Activated T-helper 9 cell treated with anti-CD3 and anti-CD28 coated beads, Interleukin-2, amount 50 U/mL, for 16 hours (primary cell): ENCODE results near the gene MAGI1.

Experiments used
- DNase-seq: peaks from one replicate; pipeline ENCODE4 v3.0.0-alpha.2; 2020; ENCODE audit warnings: low read depth

MAGI1 gene

GRCh38 chr3:66012711-66013110 is 26.0 kb downstream of the MAGI1 start:
- no peak for DNase-seq

GRCh38 chr3:66010739-66011655 is 27.7 kb downstream of the MAGI1 start:
- DNase-seq: no peak

- no peak for DNase-seq
Measured at GRCh38 chr3:66010348-66010738, 28.4 kb downstream of the MAGI1 start.

GRCh38 chr3:66004244-66004643 is 34.5 kb downstream of the MAGI1 start:
- DNase-seq: no peak

GRCh38 chr3:66001626-66002025 is 37.1 kb downstream of the MAGI1 start:
- no peak for DNase-seq

- no peak for DNase-seq
Measured at GRCh38 chr3:66000506-66000905, 38.2 kb downstream of the MAGI1 start.

GRCh38 chr3:65999606-66000005 is 39.1 kb downstream of the MAGI1 start:
- DNase-seq: no peak

- no peak for DNase-seq
Measured at GRCh38 chr3:65996589-65996988, 42.1 kb downstream of the MAGI1 start.

- no peak for DNase-seq
Measured at GRCh38 chr3:65995515-65995914, 43.2 kb downstream of the MAGI1 start.

GRCh38 chr3:65995030-65995429 is 43.7 kb downstream of the MAGI1 start:
- DNase-seq: no peak

- DNase-seq: no peak
Measured at GRCh38 chr3:65993134-65993900, 45.4 kb downstream of the MAGI1 start.

GRCh38 chr3:65992106-65992505 is 46.6 kb downstream of the MAGI1 start:
- no peak for DNase-seq

- DNase-seq: no peak
Measured at GRCh38 chr3:65988411-65989180, 50.1 kb downstream of the MAGI1 start.

GRCh38 chr3:65986285-65986684 is 52.4 kb downstream of the MAGI1 start:
- no peak for DNase-seq

- DNase-seq: no peak
Measured at GRCh38 chr3:65984975-65985374, 53.7 kb downstream of the MAGI1 start.

GRCh38 chr3:65983100-65983499 is 55.6 kb downstream of the MAGI1 start:
- DNase-seq: no peak

GRCh38 chr3:65979731-65980130 is 59.0 kb downstream of the MAGI1 start:
- DNase-seq: no peak

GRCh38 chr3:65979162-65979561 is 59.6 kb downstream of the MAGI1 start:
- no peak for DNase-seq

- DNase-seq: no peak
Measured at GRCh38 chr3:65978116-65978515, 60.6 kb downstream of the MAGI1 start.

GRCh38 chr3:65975032-65975431 is 63.7 kb downstream of the MAGI1 start:
- DNase-seq: no peak

- no peak for DNase-seq
Measured at GRCh38 chr3:65974509-65974908, 64.2 kb downstream of the MAGI1 start.

- DNase-seq: no peak
Measured at GRCh38 chr3:65972765-65973164, 66.0 kb downstream of the MAGI1 start.
